H1 (cell line): Measurements from ENCODE around the gene GRIA4. TPM values are rescaled to one million over a fixed set of nuclear protein-coding genes. Genes with fewer than 3 reads are reported as not detected.

Experiments used
- CTCF ChIA-PET: fragments of 300-600 bp; sonication (Branson Sonifier 250); formaldehyde crosslinking; loops from one replicate; lab custom pipeline; 2021; ENCODE audit not compliant: partially characterized antibody; lab: Charles Lee
- POLR2A ChIA-PET: fragments of 300-600 bp; sonication (Branson Sonifier 250); formaldehyde crosslinking; loops from one replicate; lab custom pipeline; 2021; ENCODE audit warnings: inconsistent platforms; ENCODE audit not compliant: partially characterized antibody; lab: Charles Lee
- DNase-seq, 2 experiments: peaks; one replicate each; pipeline versions ENCODE4 v3.0.0 to v3.0.0-alpha.2; 2010 to 2022; ENCODE audit warnings: low spot score in 2 of 2, low read depth in 1 of 2, mixed read lengths in 1 of 2
- FAIRE-seq: peaks from 2 replicates; lab custom pipeline; 2011; peaks lifted over from hg19 to GRCh38; lab: Jason Lieb, UNC
- H2AFZ ChIP-seq: 2 replicates; pipeline ENCODE4 v1.8.1; 2012; ENCODE audit warnings: low read length, inconsistent platforms
- H2AK5ac ChIP-seq: 2 replicates; pipeline ENCODE4 v1.6.1; 2013; ENCODE audit warnings: low read depth, low read length
- H2BK120ac ChIP-seq: replicated peaks from 2 replicates; pipeline ENCODE3; 2013; ENCODE audit warnings: low read depth, low read length, inconsistent platforms
- H2BK12ac ChIP-seq: 2 replicates; pipeline ENCODE4 v1.6.1; 2013; ENCODE audit warnings: low read depth, low read length
- H2BK15ac ChIP-seq: 2 replicates; pipeline ENCODE4 v1.6.1; 2013; ENCODE audit warnings: low read length
- H2BK20ac ChIP-seq: 2 replicates; pipeline ENCODE4 v1.6.1; 2013; ENCODE audit warnings: low read length
- H2BK5ac ChIP-seq: 2 replicates; pipeline ENCODE4 v1.6.1; 2013; ENCODE audit warnings: low read depth, low read length
- H3K14ac ChIP-seq: 2 replicates; pipeline ENCODE4 v1.6.1; 2013; ENCODE audit warnings: inconsistent platforms; ENCODE audit not compliant: insufficient read length
- H3K18ac ChIP-seq: 2 replicates; pipeline ENCODE4 v1.6.1; 2013; ENCODE audit warnings: low read length; ENCODE audit errors: extremely low read depth
- H3K23ac ChIP-seq: 2 replicates; pipeline ENCODE4 v1.6.1; 2013; ENCODE audit warnings: inconsistent platforms; ENCODE audit not compliant: insufficient read length
- H3K23me2 ChIP-seq: 2 replicates; pipeline ENCODE4 v1.6.1; 2013; ENCODE audit warnings: low read depth, low read length
- H3K27ac ChIP-seq: 2 replicates; pipeline ENCODE4 v1.6.1; 2011; ENCODE audit warnings: low read depth, low read length, inconsistent platforms
- H3K27me3 ChIP-seq, 4 experiments: replicated peaks in 1 of 4; 1 replicate in 1 of 4; 2 replicates in 3 of 4; pipeline versions ENCODE4 v1.6.1 to v1.8.1; 2011 to 2013; ENCODE audit warnings: low read length in 3 of 4, mild to moderate bottlenecking in 3 of 4, inconsistent platforms in 2 of 4, mixed read lengths in 2 of 4, moderate library complexity in 1 of 4; ENCODE audit not compliant: control insufficient read depth in 3 of 4, insufficient read depth in 3 of 4; ENCODE audit errors: extremely low read depth in 1 of 4
- H3K36me3 ChIP-seq, 4 experiments: 2 replicates each; pipeline versions ENCODE4 v1.6.1 to v1.8.1; 2011 to 2013; ENCODE audit warnings: mild to moderate bottlenecking in 4 of 4, low read length in 3 of 4, moderate library complexity in 2 of 4, control low read depth in 1 of 4, inconsistent platforms in 1 of 4; ENCODE audit not compliant: insufficient read depth in 4 of 4, control insufficient read depth in 2 of 4
- H3K4ac ChIP-seq: replicated peaks from 2 replicates; pipeline ENCODE3; 2013; ENCODE audit warnings: low read length, low read depth, mixed read lengths, inconsistent platforms; ENCODE audit not compliant: insufficient read length
- H3K4me1 ChIP-seq, 4 experiments: replicated peaks in 1 of 4; 1 replicate in 1 of 4; 2 replicates in 3 of 4; pipeline versions ENCODE4 v1.6.1 to v1.8.1; 2011 to 2013; ENCODE audit warnings: low read length in 3 of 4, inconsistent platforms in 2 of 4, mixed read lengths in 1 of 4; ENCODE audit not compliant: insufficient read depth in 4 of 4, control insufficient read depth in 3 of 4
- H3K4me2 ChIP-seq, 2 experiments: 2 replicates each; pipeline versions ENCODE4 v1.6.1 to v1.8.1; 2011 to 2013; ENCODE audit warnings: low read depth in 2 of 2, low read length in 2 of 2, control low read depth in 1 of 2, inconsistent platforms in 1 of 2, mild to moderate bottlenecking in 1 of 2; ENCODE audit not compliant: insufficient read depth in 1 of 2
- H3K4me3 ChIP-seq, 4 experiments: fragments of 200-600, 300-600 bp in 1 of 4; sonication (generic), shearing (Covaris generic), sonication (Bioruptor Twin) in 1 of 4; 2 replicates each; pipeline versions ENCODE4 v1.5.1 to v1.8.1; 2011 to 2016; ENCODE audit warnings: low read length in 4 of 4, low read depth in 3 of 4, control low read depth in 2 of 4, inconsistent platforms in 2 of 4, mild to moderate bottlenecking in 2 of 4, mixed read lengths in 1 of 4, moderate library complexity in 1 of 4; ENCODE audit not compliant: insufficient read depth in 2 of 4; ENCODE audit errors: extremely low read depth in 1 of 4
- H3K56ac ChIP-seq: replicated peaks from 2 replicates; pipeline ENCODE3; 2013; ENCODE audit warnings: low read depth, mild to moderate bottlenecking, mixed read lengths, low read length, inconsistent platforms; ENCODE audit not compliant: insufficient read length
- H3K79me1 ChIP-seq: 2 replicates; pipeline ENCODE4 v1.6.1; 2013; ENCODE audit warnings: low read depth, low read length, control low read depth
- H3K79me2 ChIP-seq, 2 experiments: 2 replicates each; pipeline versions ENCODE4 v1.6.1 to v1.8.1; 2012 to 2013; ENCODE audit warnings: low read length in 2 of 2, mild to moderate bottlenecking in 2 of 2, inconsistent platforms in 1 of 2; ENCODE audit not compliant: insufficient read depth in 2 of 2, control insufficient read depth in 1 of 2
- H3K9ac ChIP-seq, 4 experiments: replicated peaks in 1 of 4; 1 replicate in 1 of 4; 2 replicates in 3 of 4; pipeline versions ENCODE4 v1.6.1 to v1.8.1; 2011 to 2013; ENCODE audit warnings: low read depth in 3 of 4, low read length in 3 of 4, control low read depth in 2 of 4, mild to moderate bottlenecking in 2 of 4, moderate library complexity in 2 of 4, inconsistent platforms in 1 of 4; ENCODE audit errors: extremely low read depth in 1 of 4
- H3K9me3 ChIP-seq, 2 experiments: 2 replicates each; pipeline versions ENCODE4 v1.6.1 to v1.8.1; 2012 to 2013; ENCODE audit warnings: mild to moderate bottlenecking in 2 of 2, moderate library complexity in 2 of 2, control low read depth in 1 of 2, inconsistent platforms in 1 of 2, low read depth in 1 of 2, low read length in 1 of 2, mixed read lengths in 1 of 2; ENCODE audit not compliant: insufficient read depth in 2 of 2
- H4K20me1 ChIP-seq, 2 experiments: replicated peaks in 1 of 2; 2 replicates each; pipeline versions ENCODE3 to v1.8.1; 2011 to 2013; ENCODE audit warnings: inconsistent platforms in 2 of 2, low read length in 2 of 2, mild to moderate bottlenecking in 1 of 2; ENCODE audit not compliant: insufficient read depth in 2 of 2, control insufficient read depth in 1 of 2
- H4K5ac ChIP-seq: 2 replicates; pipeline ENCODE4 v1.6.1; 2013; ENCODE audit warnings: low read length, low read depth, mixed read lengths, inconsistent platforms; ENCODE audit not compliant: insufficient read length
- H4K8ac ChIP-seq: 2 replicates; pipeline ENCODE4 v1.8.0; 2013; ENCODE audit warnings: mild to moderate bottlenecking, moderate library complexity, low read length, inconsistent platforms; ENCODE audit not compliant: insufficient read depth; ENCODE audit errors: extremely low read depth
- H4K91ac ChIP-seq: replicated peaks from 2 replicates; pipeline ENCODE3; 2013; ENCODE audit warnings: low read length, mixed read lengths, inconsistent platforms; ENCODE audit not compliant: insufficient read length
- BRCA1 ChIP-seq: IDR thresholded peaks from 2 replicates; pipeline ENCODE4 v1.6.1; 2012; ENCODE audit warnings: low read depth, low read length, improper control_type of control experiment
- CEBPB ChIP-seq: IDR thresholded peaks from 2 replicates; pipeline ENCODE4 v1.6.1; 2012; ENCODE audit warnings: low read depth, low read length
- CTBP2 ChIP-seq: IDR thresholded peaks from 2 replicates; pipeline ENCODE4 v1.7.0; 2011; ENCODE audit warnings: borderline replicate concordance, mild to moderate bottlenecking, moderate library complexity, mixed read lengths, low read length; ENCODE audit not compliant: insufficient read depth, insufficient read length
- EP300 ChIP-seq, 2 experiments: IDR thresholded peaks; 1 replicate in 1 of 2; 2 replicates in 1 of 2; pipeline ENCODE4 v1.6.1; 2011 to 2012; ENCODE audit warnings: low read depth in 2 of 2, low read length in 2 of 2, mild to moderate bottlenecking in 2 of 2, borderline replicate concordance in 1 of 2, inconsistent platforms in 1 of 2, moderate library complexity in 1 of 2
- NRF1 ChIP-seq: IDR thresholded peaks from 2 replicates; pipeline ENCODE4 v1.6.1; 2011; ENCODE audit warnings: mild to moderate bottlenecking, low read depth, low read length, improper control_type of control experiment
- POLR2A ChIP-seq, 2 experiments: IDR thresholded peaks; 1 replicate in 1 of 2; 2 replicates in 1 of 2; pipeline ENCODE4 v1.6.1; 2011; ENCODE audit warnings: low read depth in 2 of 2, low read length in 2 of 2, mild to moderate bottlenecking in 2 of 2; ENCODE audit errors: control extremely low read depth in 1 of 2
- RNF2 ChIP-seq: fragments of 200-900, 300-1000 bp; sonication (generic); IDR thresholded peaks from 2 replicates; pipeline ENCODE4 v1.7.1; 2016; ENCODE audit warnings: borderline replicate concordance, low read depth, mild to moderate bottlenecking, antibody characterized with exemption, low read length; ENCODE audit not compliant: poor library complexity, severe bottlenecking; ENCODE audit errors: missing control alignments
- RXRA ChIP-seq: IDR thresholded peaks from 2 replicates; pipeline ENCODE4 v1.6.1; 2011; ENCODE audit warnings: low read depth, mild to moderate bottlenecking, low read length, moderate library complexity; ENCODE audit not compliant: insufficient read depth
- SAP30 ChIP-seq: fragments of 300-600 bp; sonication (generic); IDR thresholded peaks from 2 replicates; pipeline ENCODE4 v1.7.1; 2012; ENCODE audit warnings: low read length, moderate library complexity, mild to moderate bottlenecking, inconsistent platforms; ENCODE audit not compliant: insufficient read depth, insufficient replicate concordance
- SRF ChIP-seq: IDR thresholded peaks from 2 replicates; pipeline ENCODE4 v1.6.1; 2011; ENCODE audit warnings: mild to moderate bottlenecking, low read depth, low read length, moderate library complexity
- WGBS, 2 experiments: shearing (Covaris generic) in 1 of 2; methylation state at CpG; one replicate each; pipeline versions ENCODE4 v1.1.6 to v1.1.7; 2013 to 2015; ENCODE audit warnings: low lambda C conversion rate in 2 of 2, mixed read lengths in 2 of 2, inconsistent platforms in 1 of 2, low coverage in 1 of 2, missing lambda C conversion rate in 1 of 2; ENCODE audit not compliant: insufficient replicate concordance in 2 of 2, insufficient coverage in 1 of 2, insufficient read length in 1 of 2; ENCODE audit errors: extremely low coverage in 1 of 2, missing lambda C conversion rate in 1 of 2; 5-methylcytosine and 5-hydroxymethylcytosine counted together
- polyA plus RNA-seq, 7 experiments: library from polyadenylated mRNA; depleted of rRNA in 3 of 7; stranded (reverse) in 5 of 7; unstranded in 2 of 7; fragments of >200 nt in 5 of 7; fragments of 200-250 nt in 2 of 7; gene quantifications; 1 replicate in 5 of 7; 2 replicates in 1 of 7; 4 replicates in 1 of 7; pipeline versions ENCODE4 v1.2.1 to v1.2.3, GENCODE V29; 2011 to 2013; ENCODE audit warnings: missing spikeins in 2 of 7, mixed read lengths in 2 of 7
- total RNA-seq: library from RNA; stranded (reverse); fragmentation: NEBNext Ultra II Directional; extraction: Animal tissue kit (Norgen Biotek cat#: 25700); gene quantifications from 2 replicates; pipeline ENCODE4 v1.2.1, GENCODE V29; 2021

The GRIA4 gene
- total and polyA plus RNA-seq, 2 of the 8 experiments (the other 6 are each of a cell fraction or from before 2014, with no cell fraction given): 12.5 to 21.8 TPM

- H4K5ac ChIP-seq: no peak overlapping the region
- POLR2A ChIA-PET: no interaction called here
- TF ChIP-seq NRF1 (no peak), SAP30 (no peak), SRF (no peak), RNF2 (no peak), CTBP2 (no peak), CEBPB (no peak), POLR2A (IDR thresholded peaks at IDR 0.05; ENCODE audit: control extremely low read depth in 1 of 2, low read depth in 2 of 2, low read length in 2 of 2) (no peak), EP300 (IDR thresholded peaks at IDR 0.05; ENCODE audit: borderline replicate concordance in 1 of 2, low read depth in 2 of 2, low read length in 2 of 2) (no peak), BRCA1 (no peak), RXRA (no peak)
- DNase-seq: no peak
- H4K91ac ChIP-seq: no peak overlapping the region
- H4K20me1 ChIP-seq: no peaks in the 10 kb centered on the region
- no peak overlapping the region for H3K4me3 ChIP-seq
- no peaks in the 10 kb centered on the region for H3K79me2 ChIP-seq
- H2AK5ac ChIP-seq: no peak overlapping the region
- H3K23me2 ChIP-seq: no peaks in the 10 kb centered on the region; the same call in 1 of the 2 replicates
- H3K27ac ChIP-seq: no peak overlapping the region
- H3K4ac ChIP-seq: no peak overlapping the region
- H2BK15ac ChIP-seq: no peak overlapping the region
- H3K14ac ChIP-seq: no peak overlapping the region
- H2BK5ac ChIP-seq: no peak overlapping the region
- no peak overlapping the region for H2AFZ ChIP-seq
- CTCF ChIA-PET: no interaction called here
- WGBS, 2 experiments: 95% methylated on average over 1 of the region's 1 CpG; no CpG with 5 or more reads in 1 of the 2 experiments
- no peak overlapping the region for H2BK20ac ChIP-seq
- H2BK12ac ChIP-seq: no peak overlapping the region
- no peaks in the 10 kb centered on the region for H3K79me1 ChIP-seq
- no peak overlapping the region for H3K9ac ChIP-seq
- no peak overlapping the region for H3K4me2 ChIP-seq
- H3K4me1 ChIP-seq: peaks cover 0 to 6% (median 0%) of the 10 kb centered on the region in 4 experiments; a peak in 2 of 7 replicates
- H3K27me3 ChIP-seq: no peaks in the 10 kb centered on the region
- no peak overlapping the region for H3K56ac ChIP-seq
- H2BK120ac ChIP-seq: no peak overlapping the region
- no peak for FAIRE-seq
- H4K8ac ChIP-seq: no peak overlapping the region
- H3K23ac ChIP-seq: no peak overlapping the region
- no peak overlapping the region for H3K18ac ChIP-seq
- no peaks in the 10 kb centered on the region for H3K9me3 ChIP-seq
- H3K36me3 ChIP-seq: no peaks in the 10 kb centered on the region
Measured at GRCh38 chr11:105918039-105918438, 308.2 kb downstream of the GRIA4 start.
